Renal cortical epithelial cell (primary cell): Measurements from ENCODE around the gene CNPY4. TPM values are rescaled to one million over a fixed set of nuclear protein-coding genes. Genes with fewer than 3 reads are reported as not detected.

Source experiments
- DNase-seq: peaks from one replicate; pipeline ENCODE4 v3.0.0-alpha.2; 2011; ENCODE audit warnings: low read depth
- total RNA-seq: library from RNA; depleted of rRNA; stranded (reverse); fragments of >200 nt; gene quantifications from 2 replicates; pipeline ENCODE4 v1.2.3, GENCODE V29; 2014

Gene CNPY4
- total RNA-seq, 1 donor from 2014 or later = 25.6 TPM

DNA sequence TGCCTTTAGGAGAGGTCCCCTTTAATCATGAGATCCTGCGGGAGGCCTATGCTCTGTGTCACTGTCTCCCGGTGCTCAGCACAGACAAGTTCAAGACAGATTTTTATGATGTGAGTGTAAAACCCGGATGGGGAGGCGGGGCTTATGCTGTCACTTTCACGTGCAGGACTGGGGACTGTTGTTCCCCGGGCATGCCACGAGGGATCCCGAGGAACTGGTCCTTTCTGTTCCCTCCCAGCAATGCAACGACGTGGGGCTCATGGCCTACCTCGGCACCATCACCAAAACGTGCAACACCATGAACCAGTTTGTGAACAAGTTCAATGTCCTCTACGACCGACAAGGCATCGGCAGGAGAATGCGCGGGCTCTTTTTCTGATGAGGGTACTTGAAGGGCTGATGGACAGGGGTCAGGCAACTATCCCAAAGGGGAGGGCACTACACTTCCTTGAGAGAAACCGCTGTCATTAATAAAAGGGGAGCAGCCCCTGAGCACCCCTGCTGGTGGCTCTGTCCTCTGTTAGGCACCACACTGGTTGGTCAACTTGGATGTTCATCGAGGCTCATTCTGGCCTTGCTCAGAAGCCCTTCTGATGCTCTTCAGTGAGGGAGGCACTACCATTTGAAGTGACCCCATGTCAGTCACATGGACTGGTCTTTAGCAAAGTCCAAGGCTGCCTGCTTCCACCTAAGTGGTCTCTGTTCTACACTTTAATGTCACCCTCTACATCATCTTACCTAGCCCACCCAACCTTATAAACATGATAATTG lies 27.8 kb upstream of the CNPY4 start:
- DNase-seq = no peak

- DNase-seq = no peak
These were observed 26.4 kb upstream of the CNPY4 start for GRCh38 chr7:100093054-100093453.

- no peak for DNase-seq
These were observed 25.9 kb upstream of the CNPY4 start for GRCh38 chr7:100093498-100093897.

- no peak for DNase-seq
These were observed 25.4 kb upstream of the CNPY4 start for GRCh38 chr7:100093925-100094486.

- no peak for DNase-seq
These were observed 24.1 kb upstream of the CNPY4 start for GRCh38 chr7:100095289-100095688.

DNA sequence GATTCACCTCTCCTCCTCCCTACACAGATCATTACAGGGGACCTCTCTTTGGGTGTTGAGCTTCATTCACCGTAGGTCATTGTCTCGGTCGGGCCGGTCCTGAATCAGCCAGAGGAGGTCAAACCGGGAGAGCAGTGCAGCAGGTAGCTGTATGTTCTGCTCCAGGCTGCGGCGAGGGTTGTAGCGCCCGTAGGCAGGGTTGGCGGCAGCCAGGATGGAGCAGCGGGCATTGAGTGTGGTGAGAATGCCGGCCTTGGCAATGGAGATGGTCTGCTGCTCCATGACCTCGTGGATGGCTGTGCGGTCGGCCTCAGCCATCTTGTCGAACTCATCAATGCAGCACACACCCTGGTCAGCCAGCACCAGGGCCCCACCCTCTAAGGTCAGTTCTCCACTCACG lies 23.7 kb upstream of the CNPY4 start:
- no peak for DNase-seq

GRCh38 chr7:100098913-100099312 lies 20.5 kb upstream of the CNPY4 start:
- DNase-seq = no peak

DNA sequence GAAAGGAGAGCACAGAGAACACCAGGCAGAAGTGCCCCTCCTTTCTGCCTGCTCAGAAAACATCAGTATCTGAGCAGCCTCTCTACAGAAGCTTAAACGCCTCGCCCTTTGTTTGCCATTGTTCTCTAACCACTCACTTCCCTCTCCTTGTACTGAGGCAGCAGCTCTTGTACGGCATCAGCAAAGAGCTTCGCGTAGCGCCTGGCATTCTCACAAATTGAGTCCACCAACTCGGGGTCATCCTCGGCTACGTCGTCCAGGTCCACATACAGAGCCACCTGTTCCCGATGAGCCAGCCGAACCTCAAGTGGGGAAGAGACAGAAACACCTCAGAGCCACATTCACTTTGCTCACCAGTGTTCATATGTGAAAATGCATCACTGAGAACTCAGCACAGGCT lies 20.0 kb upstream of the CNPY4 start:
- DNase-seq = no peak

GRCh38 chr7:100100420-100101015 lies 18.9 kb upstream of the CNPY4 start:
- DNase-seq = peak; percentile 89

- peak; percentile 91 for DNase-seq
These were observed 18.2 kb upstream of the CNPY4 start, which contains the start of the genes AP4M1 and MCM7 for GRCh38 chr7:100101016-100101862. Gene AP4M1 (plus strand): TSS chr7:100101643. CDS start chr7:100101715, 72 bp downstream. Gene MCM7 (minus strand): TSS chr7:100101397. CDS start chr7:100101294, 103 bp downstream.

DNA sequence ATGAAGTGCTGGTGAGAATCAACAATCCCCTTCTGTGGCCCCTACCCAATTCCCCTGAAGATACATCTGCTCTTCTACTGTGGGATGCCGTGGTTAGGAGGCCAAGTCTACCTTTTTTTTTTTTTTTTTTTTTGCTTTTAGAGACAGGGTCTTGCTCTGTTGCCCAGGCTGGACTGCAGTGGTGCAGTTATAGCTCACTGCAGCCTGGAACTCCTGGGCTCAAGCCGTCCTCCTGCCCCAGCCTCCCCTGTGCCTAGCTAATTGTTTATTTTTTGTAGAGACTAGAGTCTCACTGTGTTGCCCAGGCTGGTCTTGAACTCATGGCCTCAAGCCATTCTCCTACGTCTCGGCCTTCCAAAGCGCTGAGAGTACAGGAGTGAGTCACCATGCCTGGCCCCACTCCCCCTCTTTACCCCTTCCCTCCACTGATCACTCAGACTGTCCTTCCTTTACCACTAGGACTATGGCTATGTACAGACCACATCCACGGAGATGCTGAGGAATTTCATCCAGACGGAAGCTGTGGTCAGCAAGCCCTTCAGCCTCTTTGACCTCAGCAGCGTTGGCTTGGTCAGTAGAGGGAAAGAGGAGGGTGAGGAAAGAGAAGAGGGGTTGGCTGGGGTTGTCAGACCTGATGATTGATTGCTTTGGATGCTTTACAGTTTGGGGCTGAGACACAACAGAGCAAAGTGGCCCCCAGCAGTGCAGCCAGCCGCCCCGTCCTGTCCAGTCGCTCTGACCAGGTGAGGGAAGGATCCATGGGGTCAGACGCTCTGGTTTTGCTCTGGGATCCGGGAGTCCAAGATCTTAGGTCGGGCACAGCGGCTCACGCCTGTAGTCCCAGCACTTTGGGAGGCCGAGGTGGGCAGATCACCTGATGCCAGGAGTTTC lies 16.2 kb upstream of the CNPY4 start:
- DNase-seq = peak; percentile 58

- DNase-seq = no peak
These were observed 13.9 kb upstream of the CNPY4 start for GRCh38 chr7:100105534-100105933.

DNA sequence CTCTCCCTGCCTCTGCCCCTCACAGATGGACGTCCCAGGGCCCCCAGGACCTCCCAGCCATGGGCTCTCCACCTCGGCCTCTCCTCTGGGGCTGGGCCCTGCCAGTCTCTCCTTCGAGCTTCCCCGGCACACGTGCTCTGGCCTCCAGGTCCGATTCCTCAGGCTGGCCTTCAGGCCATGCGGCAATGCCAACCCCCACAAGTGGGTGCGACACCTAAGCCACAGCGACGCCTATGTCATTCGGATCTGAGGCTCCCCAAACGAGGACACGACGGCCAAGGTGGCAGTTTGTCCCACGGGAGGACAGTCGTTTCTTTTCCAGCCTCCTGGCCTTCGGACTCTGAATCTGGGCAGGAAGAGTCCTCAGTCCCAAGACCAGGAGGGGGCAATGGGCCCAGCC lies 12.8 kb upstream of the CNPY4 start:
- DNase-seq = no peak

- DNase-seq = no peak
These were observed 12.2 kb upstream of the CNPY4 start for GRCh38 chr7:100107125-100107737.

GRCh38 chr7:100107890-100108289 lies 11.5 kb upstream of the CNPY4 start:
- no peak for DNase-seq

- no peak for DNase-seq
These were observed 9.8 kb upstream of the CNPY4 start for GRCh38 chr7:100109521-100110163.

- no peak for DNase-seq
These were observed 8.3 kb upstream of the CNPY4 start for GRCh38 chr7:100111156-100111555.

- DNase-seq = no peak
These were observed 7.5 kb upstream of the CNPY4 start for GRCh38 chr7:100111914-100112313.

DNA sequence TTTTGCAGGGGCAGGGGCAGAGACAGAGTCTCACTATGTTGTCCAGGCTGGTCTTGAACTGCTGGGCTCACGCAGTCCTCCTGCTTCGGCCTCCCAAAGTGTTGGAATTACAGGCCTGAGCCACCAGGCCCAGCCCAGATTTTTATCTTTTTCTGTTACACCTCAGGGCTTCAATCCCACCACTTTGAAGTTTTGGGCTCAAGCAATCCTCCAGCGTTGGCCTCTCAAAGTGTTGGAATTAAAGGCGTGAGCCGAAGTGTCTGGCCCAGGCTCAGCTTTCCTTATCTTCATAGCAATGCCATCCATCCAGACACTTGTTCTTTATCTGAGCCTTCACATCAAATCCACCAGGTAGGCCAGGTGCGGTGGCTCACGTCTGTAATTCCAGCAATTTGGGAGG lies 4.4 kb upstream of the CNPY4 start:
- DNase-seq = no peak

DNA sequence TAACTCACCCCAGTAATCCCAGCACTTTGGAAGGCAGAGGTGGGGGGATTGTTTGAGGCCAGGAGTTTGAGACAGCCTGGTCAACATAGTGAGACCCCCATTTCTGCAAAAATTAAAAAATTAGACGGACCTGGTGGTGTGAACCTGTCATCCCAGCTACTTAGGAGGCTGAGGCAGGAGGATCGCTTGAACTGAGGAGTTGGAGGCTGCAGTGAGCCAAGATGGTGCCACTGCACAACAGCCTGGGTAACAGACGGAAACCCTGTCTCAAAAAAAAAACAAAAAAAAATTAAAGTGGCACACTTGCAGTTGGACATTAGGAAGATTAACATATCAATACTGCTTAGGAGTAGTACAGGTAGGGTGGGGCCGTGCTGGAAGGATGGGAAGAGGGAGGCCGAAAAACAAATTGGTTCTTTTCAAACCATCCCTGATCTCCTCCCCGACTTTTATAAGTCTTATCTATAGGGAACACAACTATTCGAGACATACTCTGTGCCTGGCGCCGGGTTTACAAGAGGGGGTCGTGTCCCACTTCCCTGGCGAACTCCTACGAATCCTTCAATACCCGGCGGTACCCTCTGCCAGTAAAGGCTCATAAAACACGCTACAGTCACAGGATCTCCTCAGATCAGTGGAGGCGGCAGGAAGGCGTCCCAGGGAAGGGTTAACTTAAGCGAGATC lies 904 bp upstream of the CNPY4 start:
- no peak for DNase-seq
